OCI-LY7 (cell line): ENCODE data around the gene NAV3. TPM values are rescaled to one million over a fixed set of nuclear protein-coding genes. Genes with fewer than 3 reads are reported as not detected.

Experiments used
- BruUV-seq: library from RNA; stranded (reverse); fragments of 400-500 nt; replicated peaks from 2 replicates; lab custom pipeline; 2021; lab: Mats Ljungman, UMichigan
- CTCF ChIA-PET: fragments of 300-600 bp; sonication (Branson Sonifier 250); formaldehyde crosslinking; loops from one replicate; lab custom pipeline; 2022; ENCODE audit warnings: antibody characterized with exemption; ENCODE audit not compliant: unreplicated experiment; lab: Charles Lee
- POLR2A ChIA-PET: fragments of 300-600 bp; sonication (Branson Sonifier 250); formaldehyde crosslinking; loops from one replicate; lab custom pipeline; 2022; ENCODE audit warnings: antibody characterized with exemption; lab: Charles Lee
- DNase-seq: peaks from one replicate; pipeline ENCODE4 v3.0.0-alpha.2; 2015; ENCODE audit warnings: low spot score
- H2AFZ ChIP-seq: fragments of 200-600 bp; sonication (generic), shearing (Covaris generic); 2 replicates; pipeline ENCODE4 v1.6.1; 2014; ENCODE audit warnings: mild to moderate bottlenecking, antibody characterized with exemption, low read length, moderate library complexity
- H3K27ac ChIP-seq: fragments of 200-600 bp; sonication (generic); 2 replicates; pipeline ENCODE4 v1.5.1; 2014; ENCODE audit warnings: mixed run types, low read depth, mild to moderate bottlenecking, moderate library complexity, low read length, inconsistent platforms; ENCODE audit not compliant: poor library complexity, severe bottlenecking
- H3K36me3 ChIP-seq: fragments of 200-600 bp; sonication (generic); 2 replicates; pipeline ENCODE4 v1.6.1; 2014; ENCODE audit warnings: mild to moderate bottlenecking, antibody characterized with exemption, low read length, moderate library complexity, mixed read lengths; ENCODE audit not compliant: insufficient read depth
- H3K4me1 ChIP-seq: fragments of 200-600 bp; sonication (generic); 2 replicates; pipeline ENCODE4 v1.5.1; 2014; ENCODE audit warnings: mild to moderate bottlenecking, low read length; ENCODE audit not compliant: insufficient read depth, poor library complexity, severe bottlenecking
- H3K4me2 ChIP-seq: fragments of 200-600 bp; sonication (generic); 2 replicates; pipeline ENCODE4 v1.6.1; 2014; ENCODE audit warnings: mild to moderate bottlenecking, low read length
- H3K4me3 ChIP-seq: fragments of 200-600 bp; sonication (generic); 2 replicates; pipeline ENCODE4 v1.5.1; 2014; ENCODE audit warnings: mild to moderate bottlenecking, low read depth, low read length; ENCODE audit not compliant: poor library complexity, severe bottlenecking
- H3K79me2 ChIP-seq: fragments of 200-600 bp; sonication (generic); 2 replicates; pipeline ENCODE4 v1.6.1; 2016; ENCODE audit warnings: low read depth, mild to moderate bottlenecking, low read length, moderate library complexity, mixed read lengths; ENCODE audit not compliant: insufficient read depth
- H3K9me2 ChIP-seq: fragments of 200-600 bp; sonication (generic); 2 replicates; pipeline ENCODE4 v1.6.1; 2016; ENCODE audit warnings: mild to moderate bottlenecking, low read length, mixed read lengths; ENCODE audit not compliant: insufficient read depth
- H3K9me3 ChIP-seq: fragments of 200-600 bp; sonication (generic); 2 replicates; pipeline ENCODE4 v1.6.1; 2014; ENCODE audit warnings: mild to moderate bottlenecking, mixed run types, low read length, mixed read lengths
- H4K20me1 ChIP-seq: fragments of 200-600 bp; sonication (generic); 2 replicates; pipeline ENCODE4 v1.6.1; 2014; ENCODE audit warnings: mild to moderate bottlenecking, antibody characterized with exemption, low read length, moderate library complexity, mixed read lengths; ENCODE audit not compliant: insufficient read depth
- EZH2phosphoT487 ChIP-seq: fragments of 200-600 bp; sonication (generic); IDR thresholded peaks from 2 replicates; pipeline ENCODE4 v1.6.1; 2018; ENCODE audit warnings: low read depth, borderline replicate concordance, mild to moderate bottlenecking, mixed run types, antibody characterized with exemption, low read length, moderate library complexity, mixed read lengths
- intact Hi-C: fragments of 100-400 bp; cut with micrococcal nuclease; formaldehyde crosslinking; loops from one replicate; pipeline ENCODE4 v1.10.0; 2022; ENCODE audit not compliant: unreplicated experiment
- total RNA-seq, 2 experiments: library from RNA; depleted of rRNA in 1 of 2; stranded (reverse); fragments of >200 nt in 1 of 2; shearing (Covaris generic) in 1 of 2; gene quantifications; 2 replicates each; pipeline ENCODE4 v1.2.3, GENCODE V29; 2014 to 2022
- TF ChIP-seq, protein P1 (sequence below): fragments of 200-600 bp; sonication (generic); conservative IDR thresholded peaks from 2 replicates; pipeline ENCODE4 v1.5.1; 2014; ENCODE audit warnings: mild to moderate bottlenecking, antibody characterized with exemption, low read length, moderate library complexity, mixed read lengths

Gene NAV3
- total RNA-seq, 2 experiments from 2014 or later: 0.68 to 1.6 TPM

DNA sequence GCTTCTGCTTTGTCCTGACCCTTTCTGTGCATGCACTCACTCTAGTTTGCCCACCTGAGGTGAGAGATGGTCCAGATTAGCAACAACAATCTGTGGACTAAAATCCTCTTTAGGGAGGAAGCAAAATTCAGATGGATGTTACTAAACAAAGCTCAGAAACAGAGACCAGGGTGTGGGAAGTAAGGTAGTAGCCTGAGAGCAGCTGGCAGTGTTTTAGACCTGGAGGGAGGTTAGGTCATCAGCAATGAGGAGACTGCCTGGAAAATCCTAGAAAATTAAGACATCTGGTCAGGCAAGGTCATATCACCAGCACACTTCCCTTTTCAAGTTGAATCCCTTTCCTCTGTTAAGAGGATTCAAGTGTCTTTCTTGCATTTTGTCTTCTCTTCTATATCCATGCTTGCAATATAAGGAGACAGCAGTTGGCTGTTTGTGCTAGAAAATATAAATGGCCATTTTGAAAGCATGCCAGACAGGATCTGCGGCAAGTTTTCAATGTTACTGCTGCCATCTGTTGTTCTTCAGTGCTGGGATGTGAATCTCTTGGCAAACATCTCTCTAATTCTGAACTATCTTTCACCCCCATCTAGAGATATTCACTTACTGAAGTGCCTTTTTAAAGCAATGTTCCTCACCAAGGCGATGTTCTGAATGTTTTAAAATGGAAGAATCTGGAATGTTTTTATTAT, 266.4 kb downstream of the NAV3 start:
- CTCF ChIA-PET: no interaction called here
- TF ChIP-seq, protein P1, sequence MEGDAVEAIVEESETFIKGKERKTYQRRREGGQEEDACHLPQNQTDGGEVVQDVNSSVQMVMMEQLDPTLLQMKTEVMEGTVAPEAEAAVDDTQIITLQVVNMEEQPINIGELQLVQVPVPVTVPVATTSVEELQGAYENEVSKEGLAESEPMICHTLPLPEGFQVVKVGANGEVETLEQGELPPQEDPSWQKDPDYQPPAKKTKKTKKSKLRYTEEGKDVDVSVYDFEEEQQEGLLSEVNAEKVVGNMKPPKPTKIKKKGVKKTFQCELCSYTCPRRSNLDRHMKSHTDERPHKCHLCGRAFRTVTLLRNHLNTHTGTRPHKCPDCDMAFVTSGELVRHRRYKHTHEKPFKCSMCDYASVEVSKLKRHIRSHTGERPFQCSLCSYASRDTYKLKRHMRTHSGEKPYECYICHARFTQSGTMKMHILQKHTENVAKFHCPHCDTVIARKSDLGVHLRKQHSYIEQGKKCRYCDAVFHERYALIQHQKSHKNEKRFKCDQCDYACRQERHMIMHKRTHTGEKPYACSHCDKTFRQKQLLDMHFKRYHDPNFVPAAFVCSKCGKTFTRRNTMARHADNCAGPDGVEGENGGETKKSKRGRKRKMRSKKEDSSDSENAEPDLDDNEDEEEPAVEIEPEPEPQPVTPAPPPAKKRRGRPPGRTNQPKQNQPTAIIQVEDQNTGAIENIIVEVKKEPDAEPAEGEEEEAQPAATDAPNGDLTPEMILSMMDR: no peak
- no peak for TF ChIP-seq EZH2phosphoT487
- intact Hi-C loops: no loop called here
- Histone ChIP-seq H3K4me1 (no peaks in the 10 kb centered on the region), H3K9me3 (no peaks in the 10 kb centered on the region), H3K79me2 (no peaks in the 10 kb centered on the region), H3K36me3 (no peaks in the 10 kb centered on the region), H2AFZ (no peak overlapping the region), H3K9me2 (no peaks in the 10 kb centered on the region), H3K4me3 (no peak overlapping the region), H3K27ac (no peak overlapping the region), H3K4me2 (no peak overlapping the region), H4K20me1 (no peaks in the 10 kb centered on the region)
- POLR2A ChIA-PET: interaction anchor here (1.2 kb wide), 1 partner anchor 28 kb away, joined by 3 read pairs; no protein-coding TSS in a partner anchor
- DNase-seq: no peak
- no TSS peak for BruUV-seq

DNA sequence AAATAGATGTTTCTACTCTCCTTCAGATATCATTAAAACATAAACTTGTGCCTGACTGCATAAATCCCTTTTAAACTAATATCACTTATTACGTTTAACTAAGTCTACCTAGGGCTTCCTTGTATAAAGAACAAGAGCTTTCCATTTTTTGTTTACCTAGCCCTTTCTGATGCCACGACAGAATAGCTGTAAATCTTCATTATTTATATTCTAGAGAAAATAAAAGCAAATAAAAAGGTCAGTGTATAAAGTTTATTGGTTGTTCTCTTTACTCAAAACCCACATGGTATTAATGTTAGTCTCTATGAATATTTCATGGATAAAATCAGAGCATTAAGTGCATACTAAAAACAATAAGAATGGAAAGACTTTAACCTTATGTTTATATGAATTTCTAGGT, 269.1 kb downstream of the NAV3 start:
- Histone ChIP-seq H3K79me2 (no peaks in the 10 kb centered on the region), H3K4me2 (no peak overlapping the region), H3K9me2 (no peaks in the 10 kb centered on the region), H3K27ac (no peak overlapping the region), H3K9me3 (no peaks in the 10 kb centered on the region), H3K4me3 (no peak overlapping the region), H3K36me3 (no peaks in the 10 kb centered on the region), H2AFZ (no peak overlapping the region), H4K20me1 (no peaks in the 10 kb centered on the region), H3K4me1 (no peaks in the 10 kb centered on the region)
- TF ChIP-seq, protein P1: no peak
- TF ChIP-seq EZH2phosphoT487: no peak
- no peak for DNase-seq
- intact Hi-C loops: no loop called here
- ChIA-PET CTCF (no interaction called here), POLR2A (no interaction called here)
- no TSS peak for BruUV-seq

DNA sequence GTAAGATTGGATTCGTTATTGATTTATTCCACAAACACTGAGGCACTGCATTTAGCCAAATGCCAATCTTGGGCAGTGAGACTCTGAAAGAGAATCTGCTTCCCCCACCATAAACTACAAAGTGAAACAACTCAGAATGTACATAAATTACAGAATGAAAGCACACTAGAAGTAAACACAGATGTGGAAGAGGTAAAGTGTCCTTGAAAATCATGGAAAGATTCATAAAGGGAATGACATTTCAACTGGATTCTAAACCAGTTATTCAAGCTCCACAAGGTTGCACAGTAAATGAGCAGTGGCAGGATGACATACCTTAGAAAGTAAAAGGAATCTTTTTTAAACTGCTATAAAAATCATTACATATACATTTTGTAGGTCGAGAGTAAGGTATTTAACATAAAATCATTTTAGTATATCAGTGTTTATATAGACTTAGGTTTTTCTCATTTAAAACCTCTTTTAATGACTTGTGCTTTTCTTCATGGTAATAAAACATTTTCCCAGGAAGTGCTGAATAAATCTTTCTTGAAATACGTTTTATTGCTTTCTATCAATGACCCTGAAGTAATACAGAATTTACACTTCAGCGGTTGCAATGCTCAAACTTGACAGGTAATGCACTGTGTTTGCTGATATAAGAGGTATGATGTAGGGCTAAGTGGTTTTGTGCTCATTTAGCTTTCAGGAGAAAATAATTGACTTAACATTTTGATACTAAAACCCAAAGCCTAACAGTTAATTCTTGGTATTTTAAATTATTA, 270.6 kb downstream of the NAV3 start:
- TF ChIP-seq, protein P1: no peak
- no peak for TF ChIP-seq EZH2phosphoT487
- POLR2A ChIA-PET: no interaction called here
- no peak for DNase-seq
- no peaks in the 10 kb centered on the region for H3K79me2 ChIP-seq
- no peak overlapping the region for H3K27ac ChIP-seq
- H2AFZ ChIP-seq: no peak overlapping the region
- no peaks in the 10 kb centered on the region for H4K20me1 ChIP-seq
- BruUV-seq: no TSS peak
- H3K4me1 ChIP-seq: no peaks in the 10 kb centered on the region
- no peaks in the 10 kb centered on the region for H3K36me3 ChIP-seq
- CTCF ChIA-PET: no interaction called here
- no peak overlapping the region for H3K4me2 ChIP-seq
- H3K9me2 ChIP-seq: no peaks in the 10 kb centered on the region
- H3K4me3 ChIP-seq: no peak overlapping the region
- intact Hi-C loops: no loop called here
- H3K9me3 ChIP-seq: no peaks in the 10 kb centered on the region
